Adrenal gland (tissue), 5 donors: Measurements from ENCODE around the gene RBM23.

ENCODE experiments used
- CTCF ChIP-seq, 6 experiments: fragments of 450-650 bp in 4 of 6; fragments of 200-600 bp in 2 of 6; sonication (generic) in 1 of 6; IDR thresholded peaks; 1 replicate in 5 of 6; 2 replicates in 1 of 6; pipeline versions ENCODE4 v1.5.1 to v1.8.0; 2016 to 2021; ENCODE audit warnings: antibody characterized with exemption in 6 of 6, mild to moderate bottlenecking in 2 of 6, moderate library complexity in 1 of 6
- POLR2A ChIP-seq, 2 donors: fragments of 450-650 bp; IDR thresholded peaks; one replicate each; pipeline ENCODE4 v1.6.1; 2017; ENCODE audit warnings: antibody characterized with exemption in 2 of 2, mild to moderate bottlenecking in 2 of 2, moderate library complexity in 1 of 2
- donor health status: DM: no; HTN: no; CAD: no.

- TF ChIP-seq POLR2A (IDR thresholded peaks at IDR 0.05) (no peak), CTCF (IDR thresholded peaks at IDR 0.05) (no peak)
Observed at GRCh38 chr14:22882529-22883172, 36.3 kb downstream of the RBM23 start.
